Measurements from ENCODE around the gene PIK3C2G. TPM values are rescaled to one million over a fixed set of nuclear protein-coding genes. Genes with fewer than 3 reads are reported as not detected.

The PIK3C2G gene
- total and polyA plus RNA-seq, 5 experiments from 2014 or later = not detected

GRCh38 chr12:18285161-18285560, 23.8 kb downstream of the PIK3C2G start:
- H3K4me1 Mint-ChIP-seq = no peaks in the 10 kb centered on the region
- ATAC-seq (no peak), DNase-seq (no peak)
- H3K9me3 Mint-ChIP-seq = peaks cover 0 to 24% (median 11%) of the 10 kb centered on the region in 9 donors
- H3K4me3 Mint-ChIP-seq = no peak overlapping the region
- H3K27ac Mint-ChIP-seq = no peak overlapping the region
- POLR2A ChIA-PET = no interaction called here
- no peaks in the 10 kb centered on the region for H3K36me3 Mint-ChIP-seq
- H3K27me3 Mint-ChIP-seq = no peaks in the 10 kb centered on the region

- Mint-ChIP-seq H3K36me3 (no peaks in the 10 kb centered on the region), H3K4me3 (no peak overlapping the region), H3K9me3 (peaks cover 0 to 19% (median 6%) of the 10 kb centered on the region in 9 donors), H3K27ac (no peak overlapping the region), H3K27me3 (no peaks in the 10 kb centered on the region), H3K4me1 (no peaks in the 10 kb centered on the region)
- ATAC-seq (no peak), DNase-seq (no peak)
- POLR2A ChIA-PET = no interaction called here
Measured at GRCh38 chr12:18290386-18290785, 29.1 kb downstream of the PIK3C2G start.

GRCh38 chr12:18294889-18295288, 33.6 kb downstream of the PIK3C2G start:
- Mint-ChIP-seq H3K4me3 (no peak overlapping the region), H3K4me1 (no peaks in the 10 kb centered on the region), H3K36me3 (no peaks in the 10 kb centered on the region), H3K27me3 (no peaks in the 10 kb centered on the region), H3K9me3 (peaks cover 0 to 34% (median 1%) of the 10 kb centered on the region in 9 donors), H3K27ac (no peak overlapping the region)
- DNase-seq (no peak), ATAC-seq (no peak)
- POLR2A ChIA-PET = no interaction called here

- no peaks in the 10 kb centered on the region for H3K36me3 Mint-ChIP-seq
- H3K27me3 Mint-ChIP-seq = no peaks in the 10 kb centered on the region
- no peak overlapping the region for H3K4me3 Mint-ChIP-seq
- peaks cover 0 to 39% (median 8%) of the 10 kb centered on the region in 9 donors for H3K9me3 Mint-ChIP-seq
- no peak overlapping the region for H3K27ac Mint-ChIP-seq
- POLR2A ChIA-PET = no interaction called here
- DNase-seq (no peak), ATAC-seq (no peak)
- no peaks in the 10 kb centered on the region for H3K4me1 Mint-ChIP-seq
Measured at GRCh38 chr12:18296201-18296908, 35.0 kb downstream of the PIK3C2G start.

- ATAC-seq (no peak), DNase-seq (no peak)
- H3K9me3 Mint-ChIP-seq = peaks cover 0 to 44% (median 12%) of the 10 kb centered on the region in 9 donors
- H3K4me3 Mint-ChIP-seq = no peak overlapping the region
- H3K27ac Mint-ChIP-seq = no peak overlapping the region
- no peaks in the 10 kb centered on the region for H3K27me3 Mint-ChIP-seq
- POLR2A ChIA-PET = no interaction called here
- no peaks in the 10 kb centered on the region for H3K4me1 Mint-ChIP-seq
- no peaks in the 10 kb centered on the region for H3K36me3 Mint-ChIP-seq
Measured at GRCh38 chr12:18296909-18297280, 35.6 kb downstream of the PIK3C2G start.

GRCh38 chr12:18297902-18298301, 36.6 kb downstream of the PIK3C2G start:
- peaks cover 0 to 47% (median 12%) of the 10 kb centered on the region in 9 donors for H3K9me3 Mint-ChIP-seq
- ATAC-seq (no peak), DNase-seq (no peak)
- POLR2A ChIA-PET = no interaction called here
- H3K4me1 Mint-ChIP-seq = no peaks in the 10 kb centered on the region
- H3K4me3 Mint-ChIP-seq = no peak overlapping the region
- no peaks in the 10 kb centered on the region for H3K36me3 Mint-ChIP-seq
- H3K27ac Mint-ChIP-seq = no peak overlapping the region
- H3K27me3 Mint-ChIP-seq = no peaks in the 10 kb centered on the region

- Mint-ChIP-seq H3K27ac (no peak overlapping the region), H3K9me3 (peaks cover 0 to 49% (median 13%) of the 10 kb centered on the region in 9 donors), H3K27me3 (no peaks in the 10 kb centered on the region), H3K4me3 (no peak overlapping the region), H3K36me3 (no peaks in the 10 kb centered on the region), H3K4me1 (no peaks in the 10 kb centered on the region)
- no peak for DNase-seq
- ATAC-seq = no peak
- POLR2A ChIA-PET = no interaction called here
Measured at GRCh38 chr12:18302809-18303430, 41.6 kb downstream of the PIK3C2G start.

GRCh38 chr12:18304609-18305008, 43.3 kb downstream of the PIK3C2G start:
- Mint-ChIP-seq H3K27ac (no peak overlapping the region), H3K36me3 (no peaks in the 10 kb centered on the region), H3K4me1 (no peaks in the 10 kb centered on the region), H3K27me3 (no peaks in the 10 kb centered on the region), H3K4me3 (no peak overlapping the region), H3K9me3 (peaks cover 0 to 33% (median 13%) of the 10 kb centered on the region in 9 donors)
- POLR2A ChIA-PET = no interaction called here
- ATAC-seq = no peak
- no peak for DNase-seq

- DNase-seq = no peak
- Mint-ChIP-seq H3K27ac (no peak overlapping the region), H3K4me3 (no peak overlapping the region), H3K4me1 (no peaks in the 10 kb centered on the region), H3K27me3 (no peaks in the 10 kb centered on the region), H3K36me3 (no peaks in the 10 kb centered on the region), H3K9me3 (peaks cover 0 to 16% (median 7%) of the 10 kb centered on the region in 9 donors)
- POLR2A ChIA-PET = no interaction called here
- ATAC-seq = no peak
Measured at GRCh38 chr12:18306311-18306710, 45.0 kb downstream of the PIK3C2G start.

GRCh38 chr12:18313306-18313705, 52.0 kb downstream of the PIK3C2G start:
- Mint-ChIP-seq H3K4me1 (no peaks in the 10 kb centered on the region), H3K9me3 (peaks cover 0 to 4% (median 0%) of the 10 kb centered on the region in 9 donors), H3K36me3 (no peaks in the 10 kb centered on the region), H3K27ac (no peak overlapping the region), H3K27me3 (no peaks in the 10 kb centered on the region), H3K4me3 (no peak overlapping the region)
- ATAC-seq = no peak
- no peak for DNase-seq
- POLR2A ChIA-PET = no interaction called here

GRCh38 chr12:18320036-18320617, 58.8 kb downstream of the PIK3C2G start:
- H3K36me3 Mint-ChIP-seq = no peaks in the 10 kb centered on the region
- no peak overlapping the region for H3K27ac Mint-ChIP-seq
- no peaks in the 10 kb centered on the region for H3K4me1 Mint-ChIP-seq
- peaks cover 0 to 2% (median 0%) of the 10 kb centered on the region in 5 donors for H3K27me3 Mint-ChIP-seq
- POLR2A ChIA-PET = no interaction called here
- no peak overlapping the region for H3K4me3 Mint-ChIP-seq
- peaks cover 0 to 8% (median 3%) of the 10 kb centered on the region in 9 donors for H3K9me3 Mint-ChIP-seq
- no peak for DNase-seq
- ATAC-seq = no peak

- no peaks in the 10 kb centered on the region for H3K36me3 Mint-ChIP-seq
- ATAC-seq (no peak), DNase-seq (no peak)
- H3K4me1 Mint-ChIP-seq = no peaks in the 10 kb centered on the region
- POLR2A ChIA-PET = no interaction called here
- H3K27ac Mint-ChIP-seq = no peak overlapping the region
- H3K27me3 Mint-ChIP-seq = peaks cover 0 to 2% (median 0%) of the 10 kb centered on the region in 5 donors
- peaks cover 0 to 10% (median 3%) of the 10 kb centered on the region in 9 donors for H3K9me3 Mint-ChIP-seq
- no peak overlapping the region for H3K4me3 Mint-ChIP-seq
Measured at GRCh38 chr12:18320976-18321375, 59.7 kb downstream of the PIK3C2G start.

- no peak for DNase-seq
- no peaks in the 10 kb centered on the region for H3K36me3 Mint-ChIP-seq
- H3K27ac Mint-ChIP-seq = no peak overlapping the region
- H3K4me3 Mint-ChIP-seq = no peak overlapping the region
- peaks cover 0 to 2% (median 0%) of the 10 kb centered on the region in 5 donors for H3K27me3 Mint-ChIP-seq
- H3K9me3 Mint-ChIP-seq = peaks cover 0 to 10% (median 5%) of the 10 kb centered on the region in 9 donors
- ATAC-seq = no peak
- POLR2A ChIA-PET = no interaction called here
- H3K4me1 Mint-ChIP-seq = no peaks in the 10 kb centered on the region
Measured at GRCh38 chr12:18323159-18323558, 61.8 kb downstream of the PIK3C2G start.
